T-helper 1 cell treated with Interleukin-12 subunit alpha and Interleukin-12 subunit beta and Interleukin-4 antibody, amounts not matched to agents 30 μg/mL and 1 μg/mL, for 36 hours (primary cell): ENCODE data around the gene MEF2A.
A peak's percentile ranks its signal among the peaks of the same experiment; 100 is the strongest.
"Not testable (repeated sequence)": the region's sequence is repeated elsewhere in the genome, so short reads cannot be mapped to it uniquely, and the experiment has no call there.

Source experiments
- H3K27ac Mint-ChIP-seq: one replicate; pipeline ENCODE4 v1.8.0; 2021; ENCODE audit warnings: mild to moderate bottlenecking, mixed read lengths
- H3K27me3 Mint-ChIP-seq: one replicate; pipeline ENCODE4 v1.8.0; 2021; ENCODE audit warnings: low read depth, mixed read lengths
- H3K36me3 Mint-ChIP-seq: one replicate; pipeline ENCODE4 v1.8.0; 2021; ENCODE audit warnings: low read depth, mixed read lengths
- H3K4me1 Mint-ChIP-seq: one replicate; pipeline ENCODE4 v1.8.0; 2021; ENCODE audit warnings: low read depth, mixed read lengths
- H3K4me3 Mint-ChIP-seq: one replicate; pipeline ENCODE4 v1.8.0; 2021; ENCODE audit warnings: mild to moderate bottlenecking, moderate library complexity, mixed read lengths
- H3K9me3 Mint-ChIP-seq: one replicate; pipeline ENCODE4 v1.8.0; 2021; ENCODE audit warnings: mixed read lengths

The MEF2A gene

GRCh38 chr15:99565299-99566156 is at the start of gene MEF2A:
MEF2A (plus strand) TSS chr15:99565984; CDS start chr15:99633120, 67,136 bp downstream.
- H3K27me3 Mint-ChIP-seq: peaks cover 18% of the 10 kb centered on the region
- no peaks in the 10 kb centered on the region for H3K9me3 Mint-ChIP-seq
- H3K36me3 Mint-ChIP-seq: no peaks in the 10 kb centered on the region
- peak within 1 kb of the TSS; percentile 97 for H3K27ac Mint-ChIP-seq
- H3K4me3 Mint-ChIP-seq: peak within 1 kb of the TSS; percentile 98
- H3K4me1 Mint-ChIP-seq: peaks cover 22% of the 10 kb centered on the region

GRCh38 chr15:99518191-99518590 is 47.6 kb upstream of the MEF2A start:
- Mint-ChIP-seq H3K27ac (no peak overlapping the region), H3K4me3 (no peak overlapping the region), H3K9me3 (no peaks in the 10 kb centered on the region), H3K27me3 (peaks cover 16% of the 10 kb centered on the region), H3K36me3 (peaks cover 2% of the 10 kb centered on the region), H3K4me1 (no peaks in the 10 kb centered on the region)

GRCh38 chr15:99519366-99519765 is 46.4 kb upstream of the MEF2A start:
- not testable (repeated sequence) for H3K4me1 Mint-ChIP-seq, H3K36me3 Mint-ChIP-seq, H3K4me3 Mint-ChIP-seq, H3K9me3 Mint-ChIP-seq, H3K27ac Mint-ChIP-seq
- H3K27me3 Mint-ChIP-seq: peaks cover 16% of the 10 kb centered on the region

GRCh38 chr15:99522288-99522687 is 43.5 kb upstream of the MEF2A start:
- Mint-ChIP-seq H3K27ac (no peak overlapping the region), H3K27me3 (peaks cover 16% of the 10 kb centered on the region), H3K4me3 (no peak overlapping the region), H3K4me1 (peaks cover 3% of the 10 kb centered on the region), H3K9me3 (peaks cover 4% of the 10 kb centered on the region), H3K36me3 (peaks cover 3% of the 10 kb centered on the region)

GRCh38 chr15:99526176-99526575 is 39.6 kb upstream of the MEF2A start:
- Mint-ChIP-seq H3K4me1 (peaks cover 3% of the 10 kb centered on the region), H3K4me3 (no peak overlapping the region), H3K27ac (no peak overlapping the region)

GRCh38 chr15:99526671-99527070 is 39.1 kb upstream of the MEF2A start:
- Mint-ChIP-seq H3K27ac (no peak overlapping the region), H3K4me3 (no peak overlapping the region), H3K36me3 (peaks cover 3% of the 10 kb centered on the region), H3K4me1 (peaks cover 3% of the 10 kb centered on the region), H3K27me3 (peaks cover 8% of the 10 kb centered on the region), H3K9me3 (peaks cover 13% of the 10 kb centered on the region)

More at GRCh38 chr15:99526176-99526575, 39.6 kb upstream of the MEF2A start:
- peaks cover 3% of the 10 kb centered on the region for H3K36me3 Mint-ChIP-seq
- peaks cover 13% of the 10 kb centered on the region for H3K9me3 Mint-ChIP-seq
- H3K27me3 Mint-ChIP-seq: peaks cover 12% of the 10 kb centered on the region

- no peaks in the 10 kb centered on the region for H3K4me1 Mint-ChIP-seq
- peaks cover 5% of the 10 kb centered on the region for H3K27me3 Mint-ChIP-seq
- no peak overlapping the region for H3K4me3 Mint-ChIP-seq
- no peak overlapping the region for H3K27ac Mint-ChIP-seq
- no peaks in the 10 kb centered on the region for H3K36me3 Mint-ChIP-seq
- H3K9me3 Mint-ChIP-seq: peaks cover 4% of the 10 kb centered on the region
These were observed 29.3 kb upstream of the MEF2A start for GRCh38 chr15:99536422-99537040.

- H3K27me3 Mint-ChIP-seq: peaks cover 3% of the 10 kb centered on the region
- no peaks in the 10 kb centered on the region for H3K36me3 Mint-ChIP-seq
- H3K27ac Mint-ChIP-seq: no peak overlapping the region
- no peak overlapping the region for H3K4me3 Mint-ChIP-seq
- H3K9me3 Mint-ChIP-seq: peaks cover 1% of the 10 kb centered on the region
- H3K4me1 Mint-ChIP-seq: no peaks in the 10 kb centered on the region
These were observed 28.4 kb upstream of the MEF2A start for GRCh38 chr15:99537344-99537743.

GRCh38 chr15:99538261-99538660 is 27.5 kb upstream of the MEF2A start:
- Mint-ChIP-seq H3K36me3 (no peaks in the 10 kb centered on the region), H3K4me3 (no peak overlapping the region), H3K4me1 (no peaks in the 10 kb centered on the region), H3K27me3 (no peaks in the 10 kb centered on the region), H3K27ac (no peak overlapping the region), H3K9me3 (no peaks in the 10 kb centered on the region)

- H3K4me3 Mint-ChIP-seq: no peak overlapping the region
- no peak overlapping the region for H3K27ac Mint-ChIP-seq
- no peaks in the 10 kb centered on the region for H3K9me3 Mint-ChIP-seq
- no peaks in the 10 kb centered on the region for H3K36me3 Mint-ChIP-seq
- H3K27me3 Mint-ChIP-seq: no peaks in the 10 kb centered on the region
- H3K4me1 Mint-ChIP-seq: no peaks in the 10 kb centered on the region
These were observed 23.0 kb upstream of the MEF2A start for GRCh38 chr15:99542828-99543227.

GRCh38 chr15:99545605-99546004 is 20.2 kb upstream of the MEF2A start:
- Mint-ChIP-seq H3K9me3 (no peaks in the 10 kb centered on the region), H3K4me3 (no peak overlapping the region), H3K27me3 (no peaks in the 10 kb centered on the region), H3K4me1 (peaks cover 4% of the 10 kb centered on the region), H3K27ac (no peak overlapping the region), H3K36me3 (no peaks in the 10 kb centered on the region)

GRCh38 chr15:99546441-99547100 is 19.2 kb upstream of the MEF2A start:
- Mint-ChIP-seq H3K36me3 (no peaks in the 10 kb centered on the region), H3K4me3 (no peak overlapping the region), H3K9me3 (no peaks in the 10 kb centered on the region), H3K4me1 (peaks cover 4% of the 10 kb centered on the region), H3K27ac (no peak overlapping the region), H3K27me3 (no peaks in the 10 kb centered on the region)

GRCh38 chr15:99547517-99547916 is 18.3 kb upstream of the MEF2A start:
- Mint-ChIP-seq H3K4me1 (peaks cover 5% of the 10 kb centered on the region), H3K4me3 (no peak overlapping the region), H3K27me3 (no peaks in the 10 kb centered on the region), H3K27ac (no peak overlapping the region), H3K9me3 (no peaks in the 10 kb centered on the region), H3K36me3 (no peaks in the 10 kb centered on the region)

- no peak overlapping the region for H3K4me3 Mint-ChIP-seq
- H3K9me3 Mint-ChIP-seq: no peaks in the 10 kb centered on the region
- no peak overlapping the region for H3K27ac Mint-ChIP-seq
- no peaks in the 10 kb centered on the region for H3K36me3 Mint-ChIP-seq
- H3K4me1 Mint-ChIP-seq: peaks cover 5% of the 10 kb centered on the region
- H3K27me3 Mint-ChIP-seq: no peaks in the 10 kb centered on the region
These were observed 15.7 kb upstream of the MEF2A start for GRCh38 chr15:99550077-99550476.

GRCh38 chr15:99552111-99552510 is 13.7 kb upstream of the MEF2A start:
- Mint-ChIP-seq H3K27me3 (no peaks in the 10 kb centered on the region), H3K4me3 (no peak overlapping the region), H3K9me3 (no peaks in the 10 kb centered on the region), H3K27ac (no peak overlapping the region), H3K36me3 (no peaks in the 10 kb centered on the region), H3K4me1 (peaks cover 5% of the 10 kb centered on the region)
